Measurements from ENCODE around the gene DPH2.

DPH2 gene

GRCh38 chr1:43963890-43964289, 5.9 kb upstream of the DPH2 start:
- H3K36me3 ChIP-seq (replicated peaks; ENCODE audit: low read depth, low read length) = no peaks in the 10 kb centered on the region
- no peaks in the 10 kb centered on the region for H3K9me3 ChIP-seq (ENCODE audit: insufficient read depth, low read length)
- H3K4me2 ChIP-seq (ENCODE audit: low read length) = no peak overlapping the region
- no peak overlapping the region for H3K9ac ChIP-seq (ENCODE audit: low read length)
- H3K27ac ChIP-seq (ENCODE audit: low read length) = no peak overlapping the region
- H3K27me3 ChIP-seq (ENCODE audit: low read depth, low read length) = no peaks in the 10 kb centered on the region
- no peaks in the 10 kb centered on the region for H3K4me1 ChIP-seq (ENCODE audit: low read length)
- H3K4me3 ChIP-seq (ENCODE audit: low read length) = no peak overlapping the region
- H4K20me1 ChIP-seq (ENCODE audit: insufficient read depth, low read length) = no peaks in the 10 kb centered on the region
- H3K79me2 ChIP-seq (ENCODE audit: low read length) = no peaks in the 10 kb centered on the region
- no peak overlapping the region for H2AFZ ChIP-seq (ENCODE audit: low read depth, low read length)
- TF ChIP-seq CTCF (IDR thresholded peaks at IDR 0.05; ENCODE audit: low read depth, low read length) = no peak
- TF ChIP-seq EZH2phosphoT487 (IDR thresholded peaks at IDR 0.05; ENCODE audit: low read depth) = no peak

- no peak for TF ChIP-seq EZH2phosphoT487 (IDR thresholded peaks at IDR 0.05; ENCODE audit: low read depth)
- TF ChIP-seq CTCF (IDR thresholded peaks at IDR 0.05; ENCODE audit: low read depth, low read length) = no peak
Measured at GRCh38 chr1:43965316-43965715, 4.5 kb upstream of the DPH2 start.

GRCh38 chr1:43968348-43968948, 1.4 kb upstream of the DPH2 start:
- Histone ChIP-seq H3K36me3 (replicated peaks; ENCODE audit: low read depth, low read length) (no peaks in the 10 kb centered on the region), H3K9me3 (ENCODE audit: insufficient read depth, low read length) (no peaks in the 10 kb centered on the region), H4K20me1 (ENCODE audit: insufficient read depth, low read length) (no peaks in the 10 kb centered on the region), H3K4me2 (ENCODE audit: low read length) (no peak overlapping the region), H3K27ac (ENCODE audit: low read length) (no peak overlapping the region), H3K27me3 (ENCODE audit: low read depth, low read length) (no peaks in the 10 kb centered on the region), H2AFZ (ENCODE audit: low read depth, low read length) (no peak overlapping the region), H3K4me1 (ENCODE audit: low read length) (peaks cover 9% of the 10 kb centered on the region), H3K9ac (ENCODE audit: low read length) (no peak overlapping the region), H3K4me3 (ENCODE audit: low read length) (no peak overlapping the region), H3K79me2 (ENCODE audit: low read length) (peaks cover 17% of the 10 kb centered on the region)
- TF ChIP-seq EZH2phosphoT487 (IDR thresholded peaks at IDR 0.05; ENCODE audit: low read depth) (no peak), CTCF (IDR thresholded peaks at IDR 0.05; ENCODE audit: low read depth, low read length) (no peak)

More at GRCh38 chr1:43965316-43965715, 4.5 kb upstream of the DPH2 start:
- no peak overlapping the region for H3K9ac ChIP-seq (ENCODE audit: low read length)
- no peak overlapping the region for H3K4me2 ChIP-seq (ENCODE audit: low read length)
- H3K79me2 ChIP-seq (ENCODE audit: low read length) = peaks cover 5% of the 10 kb centered on the region
- no peak overlapping the region for H2AFZ ChIP-seq (ENCODE audit: low read depth, low read length)
- no peaks in the 10 kb centered on the region for H3K36me3 ChIP-seq (replicated peaks; ENCODE audit: low read depth, low read length)
- H3K27me3 ChIP-seq (ENCODE audit: low read depth, low read length) = no peaks in the 10 kb centered on the region
- H3K4me3 ChIP-seq (ENCODE audit: low read length) = no peak overlapping the region
- H3K27ac ChIP-seq (ENCODE audit: low read length) = no peak overlapping the region
- no peaks in the 10 kb centered on the region for H4K20me1 ChIP-seq (ENCODE audit: insufficient read depth, low read length)
- H3K9me3 ChIP-seq (ENCODE audit: insufficient read depth, low read length) = no peaks in the 10 kb centered on the region
- peaks cover 4% of the 10 kb centered on the region; the same call in 1 of the 2 replicates for H3K4me1 ChIP-seq (ENCODE audit: low read length)

GRCh38 chr1:43969416-43969745, 429 bp upstream of the DPH2 start:
- Histone ChIP-seq H3K4me3 (ENCODE audit: low read length) (peak overlapping the region; percentile 97), H3K9ac (ENCODE audit: low read length) (no peak overlapping the region), H2AFZ (ENCODE audit: low read depth, low read length) (no peak overlapping the region), H3K36me3 (replicated peaks; ENCODE audit: low read depth, low read length) (no peaks in the 10 kb centered on the region), H4K20me1 (ENCODE audit: insufficient read depth, low read length) (no peaks in the 10 kb centered on the region), H3K4me2 (ENCODE audit: low read length) (peak overlapping the region; percentile 81), H3K27me3 (ENCODE audit: low read depth, low read length) (no peaks in the 10 kb centered on the region), H3K9me3 (ENCODE audit: insufficient read depth, low read length) (no peaks in the 10 kb centered on the region), H3K27ac (ENCODE audit: low read length) (no peak overlapping the region), H3K79me2 (ENCODE audit: low read length) (peaks cover 17% of the 10 kb centered on the region), H3K4me1 (ENCODE audit: low read length) (peaks cover 15% of the 10 kb centered on the region)
- TF ChIP-seq CTCF (IDR thresholded peaks at IDR 0.05; ENCODE audit: low read depth, low read length) = no peak
- no peak for TF ChIP-seq EZH2phosphoT487 (IDR thresholded peaks at IDR 0.05; ENCODE audit: low read depth)
